ENCODE results near the gene METAP1D.

Gene METAP1D

GRCh38 chr2:172058660-172059059 lies 58.9 kb downstream of the METAP1D start:
- TF ChIP-seq CEBPB (IDR thresholded peaks at IDR 0.05): no peak
- no peak for TF ChIP-seq CREB1 (IDR thresholded peaks at IDR 0.05; ENCODE audit: low read depth)
- TF ChIP-seq MAX (IDR thresholded peaks at IDR 0.05): no peak
- TF ChIP-seq FOXM1 (IDR thresholded peaks at IDR 0.05; ENCODE audit: borderline replicate concordance, low read depth): no peak
- TF ChIP-seq NFIC (IDR thresholded peaks at IDR 0.05): no peak
- no peak for TF ChIP-seq TCF12 (IDR thresholded peaks at IDR 0.05; ENCODE audit: low read depth)
- no peak for TF ChIP-seq REST (IDR thresholded peaks at IDR 0.05; ENCODE audit: low read depth)
- TF ChIP-seq USF1 (IDR thresholded peaks at IDR 0.05): no peak
- TF ChIP-seq TEAD4 (IDR thresholded peaks at IDR 0.05): no peak
- TF ChIP-seq YY1 (IDR thresholded peaks at IDR 0.05; ENCODE audit: low read depth): no peak
- TF ChIP-seq EP300 (IDR thresholded peaks at IDR 0.05; ENCODE audit: borderline replicate concordance): no peak

- TF ChIP-seq MAX (IDR thresholded peaks at IDR 0.05): no peak
- TF ChIP-seq CEBPB (IDR thresholded peaks at IDR 0.05): no peak
- TF ChIP-seq NFIC (IDR thresholded peaks at IDR 0.05): no peak
- TF ChIP-seq TEAD4 (IDR thresholded peaks at IDR 0.05): no peak
- no peak for TF ChIP-seq YY1 (IDR thresholded peaks at IDR 0.05; ENCODE audit: low read depth)
- no peak for TF ChIP-seq ZBTB7A (IDR thresholded peaks at IDR 0.05; ENCODE audit: low read depth)
- TF ChIP-seq TAF1 (IDR thresholded peaks at IDR 0.05; ENCODE audit: low read depth): no peak
- TF ChIP-seq EP300 (IDR thresholded peaks at IDR 0.05; ENCODE audit: borderline replicate concordance): no peak
- no peak for TF ChIP-seq RAD21 (IDR thresholded peaks at IDR 0.05; ENCODE audit: low read depth)
- no peak for TF ChIP-seq EGR1 (IDR thresholded peaks at IDR 0.05)
- no peak for TF ChIP-seq TCF12 (IDR thresholded peaks at IDR 0.05; ENCODE audit: low read depth)
- TF ChIP-seq FOXM1 (IDR thresholded peaks at IDR 0.05; ENCODE audit: borderline replicate concordance, low read depth): no peak
- TF ChIP-seq REST (IDR thresholded peaks at IDR 0.05; ENCODE audit: low read depth): no peak
- no peak for TF ChIP-seq USF1 (IDR thresholded peaks at IDR 0.05)
- no peak for TF ChIP-seq CREB1 (IDR thresholded peaks at IDR 0.05; ENCODE audit: low read depth)
Measured at GRCh38 chr2:172062402-172063004, 62.8 kb downstream of the METAP1D start.

GRCh38 chr2:172063446-172063845 lies 63.7 kb downstream of the METAP1D start:
- TF ChIP-seq NFIC (IDR thresholded peaks at IDR 0.05) (no peak), EP300 (IDR thresholded peaks at IDR 0.05; ENCODE audit: borderline replicate concordance) (no peak), USF1 (IDR thresholded peaks at IDR 0.05) (no peak), EGR1 (IDR thresholded peaks at IDR 0.05) (no peak), TCF12 (IDR thresholded peaks at IDR 0.05; ENCODE audit: low read depth) (no peak), ZBTB7A (IDR thresholded peaks at IDR 0.05; ENCODE audit: low read depth) (no peak), RAD21 (IDR thresholded peaks at IDR 0.05; ENCODE audit: low read depth) (no peak), FOXM1 (IDR thresholded peaks at IDR 0.05; ENCODE audit: borderline replicate concordance, low read depth) (no peak), CREB1 (IDR thresholded peaks at IDR 0.05; ENCODE audit: low read depth) (no peak), REST (IDR thresholded peaks at IDR 0.05; ENCODE audit: low read depth) (no peak), YY1 (IDR thresholded peaks at IDR 0.05; ENCODE audit: low read depth) (no peak), TAF1 (IDR thresholded peaks at IDR 0.05; ENCODE audit: low read depth) (no peak)

DNA sequence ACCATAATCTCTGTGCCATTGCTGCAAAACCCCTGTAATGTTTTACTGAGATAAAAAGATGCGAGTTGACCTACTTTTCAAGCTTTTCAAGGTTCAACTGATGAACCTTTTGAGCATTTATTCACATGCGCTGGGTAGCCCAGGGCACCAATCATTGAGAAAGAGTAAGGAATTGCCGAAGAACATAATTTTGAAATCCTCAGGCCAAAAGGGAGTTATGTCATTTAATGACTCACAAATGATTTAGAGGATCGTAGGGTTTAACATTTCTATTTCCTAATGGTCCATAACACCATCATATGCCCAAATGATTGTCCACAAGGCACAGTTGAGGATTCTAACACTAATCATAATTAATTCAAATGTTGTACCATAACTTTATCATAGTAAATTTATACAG lies 65.4 kb downstream of the METAP1D start:
- TF ChIP-seq TAF1 (IDR thresholded peaks at IDR 0.05; ENCODE audit: low read depth): no peak
- no peak for TF ChIP-seq USF1 (IDR thresholded peaks at IDR 0.05)
- TF ChIP-seq TEAD4 (IDR thresholded peaks at IDR 0.05): no peak
- no peak for TF ChIP-seq RAD21 (IDR thresholded peaks at IDR 0.05; ENCODE audit: low read depth)
- no peak for TF ChIP-seq TCF12 (IDR thresholded peaks at IDR 0.05; ENCODE audit: low read depth)
- TF ChIP-seq YY1 (IDR thresholded peaks at IDR 0.05; ENCODE audit: low read depth): no peak
- TF ChIP-seq FOXM1 (IDR thresholded peaks at IDR 0.05; ENCODE audit: borderline replicate concordance, low read depth): no peak
